ENCODE results near the gene NANOGP8. TPM values are rescaled to one million over a fixed set of nuclear protein-coding genes. Genes with fewer than 3 reads are reported as not detected.

NANOGP8 gene
- total RNA-seq, 1 experiment from 2014 or later = 0.75 TPM

- no peaks in the 10 kb centered on the region for H3K36me3 Mint-ChIP-seq (ENCODE audit: insufficient read depth, unreplicated experiment)
- no peak overlapping the region for H3K27ac Mint-ChIP-seq (ENCODE audit: low read depth, unreplicated experiment)
Measured at GRCh38 chr15:35127717-35128116, 42.6 kb upstream of the NANOGP8 start.

DNA sequence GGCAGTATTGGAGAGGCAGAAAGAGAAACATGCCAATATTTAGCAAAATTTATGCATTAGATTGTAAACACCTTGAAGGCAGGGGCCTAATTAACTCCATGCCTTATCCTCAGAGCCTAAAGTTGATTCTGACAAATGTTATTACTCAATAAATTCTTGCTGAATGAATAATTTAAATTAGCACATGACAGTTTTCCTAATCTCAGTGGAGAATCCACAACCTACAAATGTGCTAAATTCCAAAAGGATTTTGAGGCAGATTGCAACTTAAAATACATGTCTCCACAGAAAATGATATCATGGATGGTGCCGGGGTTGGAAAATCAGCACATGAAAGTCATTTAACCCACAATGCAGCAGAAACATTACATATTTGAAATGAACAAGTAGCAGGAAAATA is 41.1 kb upstream of the NANOGP8 start:
- ChIA-PET CTCF (no interaction called here), POLR2A (no interaction called here)
- Mint-ChIP-seq H3K4me1 (ENCODE audit: insufficient read depth, unreplicated experiment) (no peaks in the 10 kb centered on the region), H3K27me3 (ENCODE audit: insufficient read depth, unreplicated experiment) (no peaks in the 10 kb centered on the region), H3K27ac (ENCODE audit: low read depth, unreplicated experiment) (no peak overlapping the region), H3K36me3 (ENCODE audit: insufficient read depth, unreplicated experiment) (no peaks in the 10 kb centered on the region), H3K4me3 (ENCODE audit: unreplicated experiment) (no peak overlapping the region), H3K9me3 (ENCODE audit: unreplicated experiment) (peaks cover 11% of the 10 kb centered on the region)
- intact Hi-C loops (cut with micrococcal nuclease) = no loop called here
- BruUV-seq (replicated peaks) = no TSS peak
- TF ChIP-seq, protein P1, sequence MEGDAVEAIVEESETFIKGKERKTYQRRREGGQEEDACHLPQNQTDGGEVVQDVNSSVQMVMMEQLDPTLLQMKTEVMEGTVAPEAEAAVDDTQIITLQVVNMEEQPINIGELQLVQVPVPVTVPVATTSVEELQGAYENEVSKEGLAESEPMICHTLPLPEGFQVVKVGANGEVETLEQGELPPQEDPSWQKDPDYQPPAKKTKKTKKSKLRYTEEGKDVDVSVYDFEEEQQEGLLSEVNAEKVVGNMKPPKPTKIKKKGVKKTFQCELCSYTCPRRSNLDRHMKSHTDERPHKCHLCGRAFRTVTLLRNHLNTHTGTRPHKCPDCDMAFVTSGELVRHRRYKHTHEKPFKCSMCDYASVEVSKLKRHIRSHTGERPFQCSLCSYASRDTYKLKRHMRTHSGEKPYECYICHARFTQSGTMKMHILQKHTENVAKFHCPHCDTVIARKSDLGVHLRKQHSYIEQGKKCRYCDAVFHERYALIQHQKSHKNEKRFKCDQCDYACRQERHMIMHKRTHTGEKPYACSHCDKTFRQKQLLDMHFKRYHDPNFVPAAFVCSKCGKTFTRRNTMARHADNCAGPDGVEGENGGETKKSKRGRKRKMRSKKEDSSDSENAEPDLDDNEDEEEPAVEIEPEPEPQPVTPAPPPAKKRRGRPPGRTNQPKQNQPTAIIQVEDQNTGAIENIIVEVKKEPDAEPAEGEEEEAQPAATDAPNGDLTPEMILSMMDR (IDR thresholded peaks at IDR 0.05; ENCODE audit: unreplicated experiment) = no peak
- no peak for DNase-seq (ENCODE audit: unreplicated experiment)

More at GRCh38 chr15:35127717-35128116, 42.6 kb upstream of the NANOGP8 start:
- Mint-ChIP-seq H3K4me3 (ENCODE audit: unreplicated experiment) (no peak overlapping the region), H3K27me3 (ENCODE audit: insufficient read depth, unreplicated experiment) (no peaks in the 10 kb centered on the region), H3K9me3 (ENCODE audit: unreplicated experiment) (peaks cover 18% of the 10 kb centered on the region), H3K4me1 (ENCODE audit: insufficient read depth, unreplicated experiment) (no peaks in the 10 kb centered on the region)
- DNase-seq (ENCODE audit: unreplicated experiment) = no peak
- CTCF ChIA-PET = no interaction called here
- BruUV-seq (replicated peaks) = no TSS peak
- POLR2A ChIA-PET = no interaction called here
- intact Hi-C loops (cut with micrococcal nuclease) = no loop called here
- TF ChIP-seq, protein P1 (IDR thresholded peaks at IDR 0.05; ENCODE audit: unreplicated experiment) = no peak

- H3K27ac Mint-ChIP-seq (ENCODE audit: low read depth, unreplicated experiment) = no peak overlapping the region
- H3K4me1 Mint-ChIP-seq (ENCODE audit: insufficient read depth, unreplicated experiment) = no peaks in the 10 kb centered on the region
- H3K4me3 Mint-ChIP-seq (ENCODE audit: unreplicated experiment) = no peak overlapping the region
- H3K9me3 Mint-ChIP-seq (ENCODE audit: unreplicated experiment) = peaks cover 11% of the 10 kb centered on the region
- no peaks in the 10 kb centered on the region for H3K36me3 Mint-ChIP-seq (ENCODE audit: insufficient read depth, unreplicated experiment)
- no TSS peak for BruUV-seq (replicated peaks)
- intact Hi-C loops (cut with micrococcal nuclease) = no loop called here
- H3K27me3 Mint-ChIP-seq (ENCODE audit: insufficient read depth, unreplicated experiment) = no peaks in the 10 kb centered on the region
- no peak for DNase-seq (ENCODE audit: unreplicated experiment)
- CTCF ChIA-PET = interaction anchor here (1.3 kb wide), 1 partner anchor 66 kb away, joined by 4 read pairs; no protein-coding TSS in a partner anchor
- TF ChIP-seq, protein P1 (IDR thresholded peaks at IDR 0.05; ENCODE audit: unreplicated experiment) = no peak
- POLR2A ChIA-PET = no interaction called here
Measured at GRCh38 chr15:35123743-35124142, 38.6 kb upstream of the NANOGP8 start.

GRCh38 chr15:35121611-35122359 is 36.7 kb upstream of the NANOGP8 start:
- ChIA-PET POLR2A (no interaction called here), CTCF (no interaction called here)
- BruUV-seq (replicated peaks) = no TSS peak
- Mint-ChIP-seq H3K4me3 (ENCODE audit: unreplicated experiment) (no peak overlapping the region), H3K27me3 (ENCODE audit: insufficient read depth, unreplicated experiment) (no peaks in the 10 kb centered on the region), H3K36me3 (ENCODE audit: insufficient read depth, unreplicated experiment) (no peaks in the 10 kb centered on the region), H3K9me3 (ENCODE audit: unreplicated experiment) (peaks cover 8% of the 10 kb centered on the region), H3K27ac (ENCODE audit: low read depth, unreplicated experiment) (no peak overlapping the region), H3K4me1 (ENCODE audit: insufficient read depth, unreplicated experiment) (no peaks in the 10 kb centered on the region)
- DNase-seq (ENCODE audit: unreplicated experiment) = no peak
- intact Hi-C loops (cut with micrococcal nuclease) = no loop called here
- TF ChIP-seq, protein P1 (IDR thresholded peaks at IDR 0.05; ENCODE audit: unreplicated experiment) = no peak

Data from MCF 10A (cell line).